K562 (cell line): ENCODE results near the gene SHISA4. TPM values are rescaled to one million over a fixed set of nuclear protein-coding genes. Genes with fewer than 3 reads are reported as not detected.
A peak's percentile ranks its signal among the peaks of the same experiment; 100 is the strongest.
"Not testable (repeated sequence)": the region's sequence is repeated elsewhere in the genome, so short reads cannot be mapped to it uniquely, and the experiment has no call there.

Source experiments
- ATAC-seq: fragments of 200-7000 bp; cut with Tn5 transposase; 3 replicates; pipeline ENCODE4 v1.9.1; 2020; ENCODE audit warnings: moderate library complexity
- BruUV-seq: library from RNA; stranded (reverse); fragments of 400-500 nt; replicated peaks from 2 replicates; lab custom pipeline; 2021; lab: Mats Ljungman, UMichigan
- CTCF ChIA-PET: fragments of 300-600 bp; formaldehyde crosslinking; extraction: SDS; loops from one replicate; lab custom pipeline; 2021; ENCODE audit warnings: low intra/inter-chr PET ratio; lab: Yijun Ruan, JAX
- POLR2A ChIA-PET: fragments of 300-600, 350-650 bp; sonication (Branson Sonifier 250); formaldehyde crosslinking; extraction: SDS; loops from one replicate; lab custom pipeline; 2021; ENCODE audit warnings: antibody characterized with exemption, inconsistent platforms; lab: Yijun Ruan, JAX
- DNase-seq, 4 experiments: peaks; one replicate each; pipeline versions ENCODE4 v3.0.0 to v3.0.0-alpha.2; 2011 to 2018; ENCODE audit warnings: low spot score in 3 of 4, mixed read lengths in 3 of 4; ENCODE audit errors: extremely low read depth in 1 of 4
- FAIRE-seq: peaks from 2 replicates; lab custom pipeline; 2011; peaks lifted over from hg19 to GRCh38; lab: Jason Lieb, UNC
- H2AFZ ChIP-seq: 2 replicates; pipeline ENCODE4 v1.6.0; 2011; ENCODE audit warnings: low read depth, low read length, control low read depth, inconsistent platforms
- H3K27ac ChIP-seq: fragments of 200-600 bp; 3 replicates; pipeline ENCODE4 v1.8.0; 2011; ENCODE audit warnings: low read depth, mild to moderate bottlenecking, control low read depth, inconsistent platforms, low read length, moderate library complexity, mixed read lengths; ENCODE audit errors: extremely low read depth
- H3K27me3 ChIP-seq, 2 experiments: fragments of 300-600 bp in 1 of 2; 2 replicates in 1 of 2; 3 replicates in 1 of 2; pipeline versions ENCODE4 v1.6.0 to v1.8.0; 2011; ENCODE audit warnings: inconsistent platforms in 2 of 2, low read length in 2 of 2, mild to moderate bottlenecking in 1 of 2, mixed read lengths in 1 of 2, moderate library complexity in 1 of 2; ENCODE audit not compliant: control insufficient read depth in 2 of 2, insufficient read depth in 2 of 2
- H3K36me3 ChIP-seq: fragments of 300-600 bp; 3 replicates; pipeline ENCODE4 v1.8.0; 2011; ENCODE audit warnings: mild to moderate bottlenecking, low read length, inconsistent platforms; ENCODE audit not compliant: control insufficient read depth, insufficient read depth
- H3K4me1 ChIP-seq, 2 experiments: fragments of 200-600 bp in 1 of 2; replicated peaks in 1 of 2; 2 replicates in 1 of 2; 3 replicates in 1 of 2; pipeline versions ENCODE4 v1.5.1 to v1.8.0; 2011; ENCODE audit warnings: inconsistent platforms in 2 of 2, low read length in 2 of 2, mild to moderate bottlenecking in 1 of 2, mixed read lengths in 1 of 2, moderate library complexity in 1 of 2; ENCODE audit not compliant: control insufficient read depth in 2 of 2, insufficient read depth in 2 of 2
- H3K4me2 ChIP-seq: 2 replicates; pipeline ENCODE4 v1.6.1; 2011; ENCODE audit warnings: low read length, control low read depth, inconsistent platforms, mixed read lengths; ENCODE audit not compliant: insufficient read depth
- H3K4me3 ChIP-seq: fragments of 200-600 bp; sonication (generic), shearing (Covaris generic); 2 replicates; pipeline ENCODE4 v1.5.1; 2016; ENCODE audit warnings: control low read depth, inconsistent platforms
- H3K79me2 ChIP-seq: fragments of 200-600 bp; 3 replicates; pipeline ENCODE4 v1.8.0; 2011; ENCODE audit warnings: low read length, inconsistent platforms; ENCODE audit not compliant: control insufficient read depth, insufficient read depth
- H3K9ac ChIP-seq, 2 experiments: 2 replicates each; pipeline versions ENCODE4 v1.6.0 to v1.6.1; 2011; ENCODE audit warnings: low read depth in 2 of 2, low read length in 2 of 2, control low read depth in 1 of 2, inconsistent platforms in 1 of 2, mild to moderate bottlenecking in 1 of 2, mixed read lengths in 1 of 2; ENCODE audit not compliant: insufficient read depth in 1 of 2
- H3K9me1 ChIP-seq: one replicate; pipeline ENCODE4 v1.6.0; 2011; ENCODE audit warnings: inconsistent platforms, mild to moderate bottlenecking, low read length, moderate library complexity; ENCODE audit not compliant: control insufficient read depth, insufficient read depth
- H3K9me3 ChIP-seq: replicated peaks from 2 replicates; pipeline ENCODE4 v1.5.1; 2011; ENCODE audit warnings: low read depth, low read length, inconsistent platforms; ENCODE audit not compliant: control insufficient read depth, insufficient read depth
- H4K20me1 ChIP-seq: replicated peaks from 2 replicates; pipeline ENCODE4 v1.6.1; 2011; ENCODE audit warnings: low read length, inconsistent platforms, mixed read lengths; ENCODE audit not compliant: control insufficient read depth, insufficient read depth
- ADNP ChIP-seq: fragments of 200-800 bp; sonication (Bioruptor generic); IDR thresholded peaks from 2 replicates; pipeline ENCODE4 v1.6.1; 2016; ENCODE audit warnings: missing genetic modification characterization, missing compliant biosample characterization
- CBFB ChIP-seq: sonication (generic); formaldehyde crosslinking; IDR thresholded peaks from 2 replicates; pipeline ENCODE4 v1.4.0; 2020; ENCODE audit warnings: mild to moderate bottlenecking, missing genetic modification reagents
- CREBBP ChIP-seq: IDR thresholded peaks from one replicate; pipeline ENCODE4 v1.6.1; 2012; ENCODE audit warnings: low read depth, mild to moderate bottlenecking, control low read depth, inconsistent platforms, low read length
- CTBP1 ChIP-seq: fragments of 450-650 bp; IDR thresholded peaks from 2 replicates; pipeline ENCODE4 v1.6.1; 2016; ENCODE audit warnings: borderline replicate concordance
- GATAD2B ChIP-seq: fragments of 450-650 bp; IDR thresholded peaks from 2 replicates; pipeline ENCODE4 v1.6.1; 2017; ENCODE audit warnings: mild to moderate bottlenecking, borderline replicate concordance
- GTF2E2 ChIP-seq: fragments of 200-800 bp; sonication (Bioruptor generic); IDR thresholded peaks from 2 replicates; pipeline ENCODE4 v1.6.1; 2016; ENCODE audit warnings: missing genetic modification characterization, missing compliant biosample characterization
- HIVEP1 ChIP-seq: fragments of 250-450 bp; sonication (Bioruptor Pico); IDR thresholded peaks from 2 replicates; pipeline ENCODE4 v1.4.0; 2020; ENCODE audit warnings: mild to moderate bottlenecking
- MLLT1 ChIP-seq, 2 experiments: fragments of 450-650 bp; IDR thresholded peaks; 2 replicates each; pipeline ENCODE4 v1.6.1; 2016
- SFPQ ChIP-seq: fragments of 200-400 bp; formaldehyde crosslinking; IDR thresholded peaks from 2 replicates; pipeline ENCODE4 v1.6.1; 2017; ENCODE audit warnings: mild to moderate bottlenecking, low read depth, low read length, moderate library complexity
- STAT5B ChIP-seq: fragments of 250-450 bp; sonication (Bioruptor Pico); IDR thresholded peaks from 2 replicates; pipeline ENCODE4 v1.8.0; 2021; ENCODE audit warnings: mild to moderate bottlenecking, inconsistent platforms
- ZNF384 ChIP-seq: IDR thresholded peaks from 2 replicates; pipeline ENCODE4 v1.6.1; 2012; ENCODE audit warnings: low read depth, low read length, improper control_type of control experiment
- WGBS: fragments of 100-300 bp; shearing (Covaris generic); methylation state at CpG from one replicate; pipeline ENCODE4 v1.1.6; 2016; ENCODE audit warnings: low coverage, mixed read lengths; ENCODE audit not compliant: insufficient coverage; ENCODE audit errors: missing lambda C conversion rate; 5-methylcytosine and 5-hydroxymethylcytosine counted together
- in situ Hi-C: fragments of 300-500 bp; cut with MboI; formaldehyde crosslinking; loops from 4 replicates; pipeline ENCODE4 v1.15.0; 2018; ENCODE audit warnings: inconsistent platforms, mixed read lengths
- intact Hi-C: fragments of 100-400 bp; cut with micrococcal nuclease; formaldehyde crosslinking; loops from 2 replicates; pipeline ENCODE4 v1.14.2; 2022
- polyA plus RNA-seq, 8 experiments: library from polyadenylated mRNA; depleted of rRNA in 4 of 8; stranded (reverse) in 5 of 8; unstranded in 3 of 8; fragments of >200 nt; fragmentation: Nextera tagmentation in 2 of 8; fragmentation: Illumina TruSeq in 1 of 8; extraction: Ambion mirVana in 2 of 8; extraction: Trizol in 1 of 8; gene quantifications; 2 replicates each; pipeline versions ENCODE4 v1.2.1 to v1.2.3, GENCODE V29; 2011 to 2014; ENCODE audit warnings: inconsistent platforms in 1 of 8, missing spikeins in 1 of 8
- total RNA-seq, 7 experiments: library from RNA; depleted of rRNA in 6 of 7; stranded (reverse); fragments of >200 nt in 6 of 7; fragmentation: Illumina TruSeq in 2 of 7; extraction: Trizol in 2 of 7; gene quantifications; 2 replicates each; pipeline versions ENCODE4 v1.2.1 to v1.2.3, GENCODE V29; 2011 to 2021; ENCODE audit warnings: low replicate concordance in 1 of 7

SHISA4 gene
- total and polyA plus RNA-seq, 9 of the 15 experiments (the other 6 are each of a cell fraction or from before 2014, with no cell fraction given), result 0.15 to 0.95 (median 0.68) TPM; not detected in 2

GRCh38 chr1:201940316-201940715, 51.6 kb downstream of the SHISA4 start:
- ATAC-seq, H3K27me3 ChIP-seq, DNase-seq, H3K4me2 ChIP-seq, H3K9me3 ChIP-seq, H3K79me2 ChIP-seq, H4K20me1 ChIP-seq, CTCF ChIA-PET, BruUV-seq, H3K36me3 ChIP-seq, H2AFZ ChIP-seq, H3K9me1 ChIP-seq, H3K4me3 ChIP-seq, intact Hi-C loops, FAIRE-seq, in situ Hi-C loops, H3K27ac ChIP-seq, H3K9ac ChIP-seq: not testable (repeated sequence)
- POLR2A ChIA-PET, result interaction anchor here (0.7 to 2.0 kb wide), 2 partner anchors 14 to 54 kb away, joined by 4 to 5 read pairs; no protein-coding TSS in a partner anchor
- WGBS, result 93% methylated on average over 6 of the region's 10 CpGs
- TF ChIP-seq CBFB (CRISPR knock-in tag), result 0 out of 2 replicates have a peak, but pooled peaks have one; percentile 27
- 0 out of 2 replicates have a peak, but pooled peaks have one; percentile 9 for TF ChIP-seq ZNF384
- peaks cover 30 to 34% of the 10 kb centered on the region in 2 experiments for H3K4me1 ChIP-seq

GRCh38 chr1:201941420-201942128, 52.9 kb downstream of the SHISA4 start:
- FAIRE-seq (peak; percentile 92), ATAC-seq (peak; percentile 83), DNase-seq (peak; percentile 84 to 96 (median 86))
- Histone ChIP-seq H3K4me3 (peak overlapping the region; percentile 4; the same call in 1 of the 2 replicates), H3K9me1 (no peaks in the 10 kb centered on the region), H3K27me3 (no peaks in the 10 kb centered on the region), H4K20me1 (no peaks in the 10 kb centered on the region), H3K27ac (peak overlapping the region; percentile 91), H3K79me2 (no peaks in the 10 kb centered on the region), H3K4me2 (peak overlapping the region; percentile 77), H3K4me1 (peaks cover 38 to 44% of the 10 kb centered on the region in 2 experiments), H3K9me3 (no peaks in the 10 kb centered on the region), H3K9ac (peak overlapping the region; percentile 81 to 90), H3K36me3 (no peaks in the 10 kb centered on the region), H2AFZ (peak overlapping the region; percentile 99)
- 5% methylated on average over 18 of the region's 18 CpGs for WGBS
- CTCF ChIA-PET, result interaction anchor here (0.6 kb wide), 1 partner anchor 14 kb away, joined by 3 read pairs; the partner anchor contains the start of gene TIMM17A
- BruUV-seq, result no TSS peak
- POLR2A ChIA-PET, result interaction anchor here (0.5 to 1.8 kb wide), 7 partner anchors 9 to 25 kb away, joined by 3 to 9 read pairs (median 5); partner anchors contain the start of gene TIMM17A
- intact Hi-C loops, result no loop called here
- in situ Hi-C loops, result no loop called here
- TF ChIP-seq SFPQ, result no peak
- TF ChIP-seq CTBP1, result 0 out of 2 replicates have a peak, but pooled peaks have one; percentile 53
- no peak for TF ChIP-seq MLLT1 (IDR thresholded peaks at IDR 0.05)
- no peak for TF ChIP-seq GTF2E2 (tag)
- no peak for TF ChIP-seq HIVEP1 (CRISPR knock-in tag)
- no peak for TF ChIP-seq ADNP
- TF ChIP-seq STAT5B (CRISPR knock-in tag), result no peak
- peak; percentile 73; the same call in 1 of the 2 replicates for TF ChIP-seq GATAD2B
- no peak for TF ChIP-seq CREBBP
